ENCODE data around the gene IL12RB1.
A peak's percentile ranks its signal among the peaks of the same experiment; 100 is the strongest.
"Not testable (repeated sequence)": the region's sequence is repeated elsewhere in the genome, so short reads cannot be mapped to it uniquely, and the experiment has no call there.

Gene IL12RB1

GRCh38 chr19:18118420-18119012, 31.8 kb upstream of the IL12RB1 start:
- no peak for ATAC-seq
- Mint-ChIP-seq H3K9me3 (no peaks in the 10 kb centered on the region), H3K27ac (peak overlapping the region; percentile 10 to 72), H3K4me1 (peaks cover 52% of the 10 kb centered on the region), H3K27me3 (no peaks in the 10 kb centered on the region), H3K4me3 (peak overlapping the region; percentile 81 to 93)
- DNase-seq: no peak

GRCh38 chr19:18117692-18118378, 31.1 kb upstream of the IL12RB1 start:
- peak overlapping the region; percentile 82 to 93 for H3K4me3 Mint-ChIP-seq
- ATAC-seq (peak; percentile 86), DNase-seq (peak; percentile 94 to 97)
- H3K4me1 Mint-ChIP-seq: peaks cover 55% of the 10 kb centered on the region
- H3K9me3 Mint-ChIP-seq: no peaks in the 10 kb centered on the region
- H3K27me3 Mint-ChIP-seq: no peaks in the 10 kb centered on the region
- H3K27ac Mint-ChIP-seq: peak overlapping the region; percentile 72 to 83

GRCh38 chr19:18117364-18117691, 30.6 kb upstream of the IL12RB1 start:
- no peak for DNase-seq
- H3K27me3 Mint-ChIP-seq: no peaks in the 10 kb centered on the region
- H3K9me3 Mint-ChIP-seq: no peaks in the 10 kb centered on the region
- H3K27ac Mint-ChIP-seq: peak overlapping the region; percentile 75 to 76
- H3K4me3 Mint-ChIP-seq: peak overlapping the region; percentile 52 to 82
- no peak for ATAC-seq
- peaks cover 61% of the 10 kb centered on the region for H3K4me1 Mint-ChIP-seq

- Mint-ChIP-seq H3K27ac (no peak overlapping the region), H3K4me3 (no peak overlapping the region), H3K27me3 (no peaks in the 10 kb centered on the region), H3K4me1 (peaks cover 55% of the 10 kb centered on the region), H3K9me3 (no peaks in the 10 kb centered on the region)
- ATAC-seq (no peak), DNase-seq (no peak)
These were observed 27.7 kb upstream of the IL12RB1 start for GRCh38 chr19:18114483-18114882.

- no peak for ATAC-seq
- no peak overlapping the region for H3K27ac Mint-ChIP-seq
These were observed 27.1 kb upstream of the IL12RB1 start for GRCh38 chr19:18113827-18114226.

GRCh38 chr19:18112989-18113478, 26.3 kb upstream of the IL12RB1 start:
- DNase-seq: peak; percentile 59 to 72
- H3K27me3 Mint-ChIP-seq: peaks cover 10% of the 10 kb centered on the region
- peaks cover 50% of the 10 kb centered on the region for H3K4me1 Mint-ChIP-seq
- H3K4me3 Mint-ChIP-seq: no peak overlapping the region
- no peak overlapping the region for H3K27ac Mint-ChIP-seq
- peak; percentile 55 for ATAC-seq
- H3K9me3 Mint-ChIP-seq: no peaks in the 10 kb centered on the region

More at GRCh38 chr19:18113827-18114226, 27.1 kb upstream of the IL12RB1 start:
- H3K4me3 Mint-ChIP-seq: no peak overlapping the region
- H3K4me1 Mint-ChIP-seq: peaks cover 55% of the 10 kb centered on the region
- peaks cover 6% of the 10 kb centered on the region for H3K27me3 Mint-ChIP-seq
- no peak for DNase-seq
- H3K9me3 Mint-ChIP-seq: no peaks in the 10 kb centered on the region

- ATAC-seq (peak; percentile 21), DNase-seq (no peak)
- Mint-ChIP-seq H3K4me3 (peak overlapping the region; percentile 77 to 82), H3K27me3 (peaks cover 10% of the 10 kb centered on the region), H3K4me1 (peaks cover 40% of the 10 kb centered on the region), H3K9me3 (no peaks in the 10 kb centered on the region), H3K27ac (no peak overlapping the region)
These were observed 24.0 kb upstream of the IL12RB1 start for GRCh38 chr19:18110609-18111232.

GRCh38 chr19:18109733-18110608, 23.2 kb upstream of the IL12RB1 start:
- Mint-ChIP-seq H3K27ac (peak overlapping the region; percentile 48 to 57), H3K9me3 (no peaks in the 10 kb centered on the region), H3K4me1 (peaks cover 32% of the 10 kb centered on the region), H3K4me3 (peak overlapping the region; percentile 77 to 82), H3K27me3 (peaks cover 10% of the 10 kb centered on the region)
- DNase-seq (peak; percentile 41 to 51), ATAC-seq (peak; percentile 80)

GRCh38 chr19:18109341-18109732, 22.6 kb upstream of the IL12RB1 start:
- peaks cover 10% of the 10 kb centered on the region for H3K27me3 Mint-ChIP-seq
- H3K4me3 Mint-ChIP-seq: peak overlapping the region; percentile 62 to 71
- ATAC-seq (no peak), DNase-seq (no peak)
- H3K27ac Mint-ChIP-seq: peak overlapping the region; percentile 48 to 57
- H3K9me3 Mint-ChIP-seq: no peaks in the 10 kb centered on the region
- peaks cover 32% of the 10 kb centered on the region for H3K4me1 Mint-ChIP-seq

- H3K4me3 Mint-ChIP-seq: peak overlapping the region; percentile 62 to 71
- H3K4me1 Mint-ChIP-seq: peaks cover 33% of the 10 kb centered on the region
- H3K27ac Mint-ChIP-seq: peak overlapping the region; percentile 74 to 79
- H3K9me3 Mint-ChIP-seq: no peaks in the 10 kb centered on the region
- DNase-seq: no peak
- ATAC-seq: no peak
- H3K27me3 Mint-ChIP-seq: peaks cover 10% of the 10 kb centered on the region
These were observed 22.2 kb upstream of the IL12RB1 start for GRCh38 chr19:18108897-18109296.

- H3K27me3 Mint-ChIP-seq: peaks cover 10% of the 10 kb centered on the region
- no peaks in the 10 kb centered on the region for H3K9me3 Mint-ChIP-seq
- no peak overlapping the region for H3K27ac Mint-ChIP-seq
- H3K4me3 Mint-ChIP-seq: no peak overlapping the region
- H3K4me1 Mint-ChIP-seq: peaks cover 31% of the 10 kb centered on the region
- ATAC-seq (no peak), DNase-seq (no peak)
These were observed 20.5 kb upstream of the IL12RB1 start for GRCh38 chr19:18107235-18107634.

GRCh38 chr19:18105259-18105658, 18.5 kb upstream of the IL12RB1 start:
- ATAC-seq, H3K4me3 Mint-ChIP-seq, H3K27ac Mint-ChIP-seq, H3K9me3 Mint-ChIP-seq, DNase-seq: not testable (repeated sequence)
- peaks cover 34% of the 10 kb centered on the region for H3K4me1 Mint-ChIP-seq
- peaks cover 10% of the 10 kb centered on the region for H3K27me3 Mint-ChIP-seq

GRCh38 chr19:18104793-18105131, 18.0 kb upstream of the IL12RB1 start:
- ATAC-seq (peak; percentile 62), DNase-seq (no peak)
- no peak overlapping the region for H3K27ac Mint-ChIP-seq
- peaks cover 10% of the 10 kb centered on the region for H3K27me3 Mint-ChIP-seq
- peak overlapping the region; percentile 73 to 78 for H3K4me3 Mint-ChIP-seq
- no peaks in the 10 kb centered on the region for H3K9me3 Mint-ChIP-seq
- H3K4me1 Mint-ChIP-seq: peaks cover 38% of the 10 kb centered on the region

- Mint-ChIP-seq H3K27ac (no peak overlapping the region), H3K4me3 (peak overlapping the region in 1 of 2 donors; percentile 74), H3K9me3 (no peaks in the 10 kb centered on the region), H3K27me3 (no peaks in the 10 kb centered on the region), H3K4me1 (peaks cover 42% of the 10 kb centered on the region)
- DNase-seq: no peak
- no peak for ATAC-seq
These were observed 16.3 kb upstream of the IL12RB1 start for GRCh38 chr19:18102916-18103542.

- Mint-ChIP-seq H3K27me3 (no peaks in the 10 kb centered on the region), H3K27ac (no peak overlapping the region), H3K9me3 (no peaks in the 10 kb centered on the region), H3K4me3 (no peak overlapping the region), H3K4me1 (peaks cover 49% of the 10 kb centered on the region)
- DNase-seq (no peak), ATAC-seq (no peak)
These were observed 14.5 kb upstream of the IL12RB1 start for GRCh38 chr19:18101268-18101667.

All from stimulated activated naive CD8-positive, alpha-beta T cell treated with anti-CD3 and anti-CD28 coated beads, Interleukin-15, amount 100 ng/mL, for 72 hours (primary cell).